Measurements from ENCODE around the gene KCNA3.
A peak's percentile ranks its signal among the peaks of the same experiment; 100 is the strongest.

Gene KCNA3

DNA sequence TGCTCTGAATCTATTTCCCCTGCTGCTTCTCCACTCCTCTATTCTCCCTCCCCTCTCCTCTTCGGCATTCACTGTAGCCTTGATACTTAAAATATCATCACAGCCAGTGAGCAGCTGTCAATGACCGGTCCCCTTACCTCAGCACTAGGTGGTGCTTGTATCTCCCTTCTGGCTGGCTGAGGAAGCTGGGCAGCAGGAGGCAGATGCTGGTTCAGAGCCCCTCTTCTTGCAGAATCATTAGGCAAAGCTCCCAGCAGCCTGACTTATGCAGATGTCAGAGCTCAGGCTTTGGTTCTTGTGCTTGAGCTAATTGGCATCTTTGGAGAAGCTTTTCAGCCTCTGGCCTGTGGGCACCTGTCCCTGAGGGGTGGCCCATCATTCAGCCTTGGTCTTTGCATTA lies 36.7 kb downstream of the KCNA3 start:
- no peak for DNase-seq (ENCODE audit: low spot score)

DNA sequence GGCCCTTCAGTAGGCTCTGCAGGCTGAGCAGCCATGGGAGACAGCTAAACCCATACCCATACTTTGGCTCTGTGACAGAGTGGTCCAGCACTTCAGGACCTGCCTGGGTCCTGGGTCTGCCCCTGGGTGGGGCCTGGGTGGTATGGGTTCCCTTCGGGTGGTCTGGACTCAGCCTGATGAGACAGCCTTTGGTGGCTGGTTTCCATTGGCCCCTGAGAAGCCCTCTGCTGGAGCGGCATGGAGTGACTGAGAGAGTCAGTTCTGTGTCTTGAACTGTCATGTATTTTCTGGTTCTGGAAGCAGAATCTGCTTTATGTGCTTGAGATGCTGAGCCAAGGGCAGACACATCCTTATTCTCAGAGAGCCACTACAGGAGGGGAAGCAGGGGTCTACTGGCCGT lies 37.3 kb downstream of the KCNA3 start:
- DNase-seq (ENCODE audit: low spot score) = no peak

DNA sequence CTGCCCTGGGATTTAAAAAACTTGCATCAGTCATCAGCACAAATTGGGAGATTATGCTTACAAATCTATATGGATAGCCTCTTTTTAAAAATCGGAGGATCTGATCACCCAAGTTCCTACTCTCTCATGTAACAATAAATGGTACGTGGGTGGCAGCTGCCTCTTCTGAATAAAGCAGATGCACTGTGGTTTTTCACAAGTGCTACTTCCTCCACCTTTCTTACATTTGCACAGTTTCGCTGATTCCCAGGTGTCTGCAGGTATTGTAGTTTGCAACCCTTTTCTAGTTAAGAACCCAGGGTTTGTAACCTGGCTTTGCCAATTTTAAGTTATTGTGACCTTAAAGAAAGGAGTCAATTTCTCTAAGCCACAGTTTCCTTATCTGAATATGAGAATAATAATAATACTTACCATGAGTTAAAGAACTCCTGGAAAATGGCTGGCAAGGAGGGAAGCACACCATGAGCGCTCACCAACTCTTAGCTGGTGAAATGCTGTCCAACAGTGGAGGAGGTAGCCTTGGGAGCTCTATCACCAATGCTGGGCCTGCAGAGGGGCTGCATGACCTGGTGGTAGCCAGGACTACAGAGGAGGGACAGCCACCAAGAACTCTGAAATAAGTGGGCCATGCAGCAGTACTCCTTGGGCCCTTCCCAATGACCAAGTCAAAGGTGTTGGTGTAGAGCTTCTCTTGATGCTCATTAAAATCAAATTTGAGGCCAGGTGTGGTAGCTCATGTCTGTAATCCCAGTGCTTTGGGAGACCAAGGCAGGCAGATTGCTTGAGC lies 38.4 kb downstream of the KCNA3 start:
- DNase-seq (ENCODE audit: low spot score) = no peak

DNA sequence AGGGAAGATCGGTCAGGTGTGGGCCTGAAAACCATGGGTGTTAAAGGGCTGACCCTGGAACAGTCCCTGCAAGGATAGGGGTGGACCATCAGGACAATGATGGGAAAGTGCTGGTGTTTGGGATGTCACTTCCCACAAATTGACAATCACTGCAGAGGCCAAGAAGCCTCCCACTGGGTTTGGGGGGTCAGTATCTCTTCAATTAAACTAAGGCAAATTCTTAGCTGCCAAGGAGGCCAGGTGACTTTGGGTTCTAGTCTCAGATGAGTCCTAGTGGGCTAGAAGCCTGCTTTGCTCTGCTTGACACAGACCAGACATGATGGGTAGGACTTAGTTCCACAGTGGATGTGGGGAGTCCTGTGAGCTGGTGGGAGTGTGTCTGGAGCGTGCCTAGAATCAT lies 39.3 kb downstream of the KCNA3 start:
- no peak for DNase-seq (ENCODE audit: low spot score)

DNA sequence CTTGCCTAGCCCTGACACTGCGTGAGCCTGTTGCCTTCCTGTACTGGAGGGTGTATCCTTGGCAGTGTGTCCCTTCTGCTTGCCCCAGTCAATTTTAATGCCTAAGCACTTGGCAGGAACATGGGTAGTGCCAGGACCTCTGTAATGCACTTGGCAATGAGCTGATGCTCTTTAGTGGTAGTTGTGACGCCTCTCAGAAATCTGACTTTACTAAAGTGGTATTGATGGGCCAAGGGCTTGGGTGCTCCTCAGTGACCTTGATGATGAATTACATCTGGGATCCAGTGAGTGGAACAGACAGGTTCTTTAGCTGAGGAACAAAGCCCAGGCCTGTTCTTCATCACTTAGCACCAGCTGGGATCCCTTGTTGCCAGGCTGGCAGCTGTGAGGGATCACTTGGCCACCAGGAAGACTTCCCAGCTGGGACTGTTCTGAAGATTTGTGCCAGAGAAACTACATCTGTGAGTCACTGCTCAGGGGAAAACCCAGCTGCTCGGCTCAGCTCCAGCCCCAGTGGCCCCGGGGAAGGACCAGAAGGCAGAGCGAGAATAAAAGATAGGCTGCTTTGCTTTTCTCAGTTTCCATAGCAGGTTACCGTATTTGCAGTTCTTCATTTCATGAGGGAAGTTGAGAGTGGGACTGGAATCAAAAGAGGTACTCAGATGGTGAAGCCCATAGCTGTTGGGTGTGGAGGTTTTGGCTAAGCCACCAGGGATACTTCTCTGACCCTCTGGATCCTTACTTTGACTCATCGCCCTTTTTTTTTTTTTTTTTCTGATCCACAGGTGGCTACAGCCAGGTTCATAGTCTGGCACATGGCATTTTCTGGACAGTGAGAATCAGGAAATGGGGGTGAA lies 40.1 kb downstream of the KCNA3 start:
- no peak for DNase-seq (ENCODE audit: low spot score)

DNA sequence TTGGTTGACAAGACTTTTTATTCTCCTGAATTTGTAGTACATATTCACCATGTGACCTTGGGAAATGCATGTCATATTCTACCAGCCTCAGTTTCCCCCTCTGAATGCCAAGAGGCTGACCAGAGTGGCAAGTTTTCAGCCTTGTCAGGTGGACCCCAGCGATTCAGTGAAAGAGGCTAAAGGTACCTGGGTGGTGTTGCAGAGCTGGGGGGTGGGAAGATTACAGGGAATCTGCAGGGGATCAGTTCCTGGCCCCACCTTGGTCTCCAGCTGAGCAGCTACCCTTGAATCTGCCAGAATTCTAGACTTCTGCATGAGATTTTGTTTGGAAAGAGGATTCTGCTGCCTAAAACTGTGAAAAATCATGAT lies 40.7 kb downstream of the KCNA3 start:
- DNase-seq (ENCODE audit: low spot score) = no peak

DNA sequence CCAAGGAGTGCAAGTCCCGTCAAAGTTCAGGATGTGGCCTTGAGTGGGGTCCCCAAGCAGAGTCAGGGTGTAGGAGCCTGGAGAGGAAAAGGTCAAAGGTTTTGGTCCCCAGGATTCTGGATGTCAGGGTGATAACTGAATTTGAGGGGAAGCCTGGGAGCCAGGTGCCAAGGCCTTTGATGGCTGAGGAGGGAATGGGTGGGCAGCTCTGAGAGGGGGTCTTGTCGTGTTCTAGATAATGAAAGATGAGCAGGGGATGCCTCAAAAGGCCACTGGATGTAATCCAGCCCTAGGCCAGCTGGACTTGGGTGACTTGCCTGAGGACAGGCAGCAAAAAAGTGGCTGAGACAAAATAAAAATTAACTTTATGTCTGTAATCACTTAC lies 41.1 kb downstream of the KCNA3 start:
- no peak for DNase-seq (ENCODE audit: low spot score)

DNA sequence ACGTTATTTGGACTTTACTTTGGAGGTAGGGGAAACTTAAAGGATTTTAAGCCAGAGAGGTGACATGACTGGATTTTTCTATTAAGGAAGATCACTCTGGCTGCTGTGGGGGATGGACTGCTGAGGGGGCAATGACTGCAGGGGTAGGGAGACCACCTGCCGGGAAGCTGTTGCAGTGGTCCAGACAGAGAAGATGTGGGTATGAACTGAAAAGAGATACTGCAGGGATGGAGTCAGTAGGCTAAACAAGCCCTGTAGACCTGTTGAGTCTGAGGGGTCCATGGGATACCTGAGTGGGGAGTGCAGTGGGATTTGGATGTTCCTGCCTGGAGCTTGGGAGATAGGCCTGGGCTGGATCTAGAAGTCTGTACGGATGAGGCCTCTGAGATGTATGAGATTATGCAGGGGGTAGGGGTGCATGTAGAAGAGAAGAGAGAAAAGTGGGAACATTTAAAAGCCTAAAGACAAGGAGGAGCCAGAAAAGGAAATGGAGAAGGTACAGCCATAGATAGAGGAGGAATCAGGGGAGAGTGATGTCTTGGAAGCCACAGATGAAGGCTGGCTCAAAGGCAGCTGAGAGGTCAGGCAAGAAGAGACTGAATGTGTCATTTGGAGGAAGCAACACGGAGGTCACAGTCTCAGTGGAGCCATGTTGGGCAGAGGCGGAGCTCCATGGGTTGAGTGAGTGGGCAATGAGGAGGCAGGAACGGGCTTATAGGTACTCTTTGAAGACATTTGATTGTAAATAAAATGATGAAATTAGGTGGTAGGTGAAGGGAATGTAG lies 42.7 kb downstream of the KCNA3 start:
- DNase-seq (ENCODE audit: low spot score) = no peak

DNA sequence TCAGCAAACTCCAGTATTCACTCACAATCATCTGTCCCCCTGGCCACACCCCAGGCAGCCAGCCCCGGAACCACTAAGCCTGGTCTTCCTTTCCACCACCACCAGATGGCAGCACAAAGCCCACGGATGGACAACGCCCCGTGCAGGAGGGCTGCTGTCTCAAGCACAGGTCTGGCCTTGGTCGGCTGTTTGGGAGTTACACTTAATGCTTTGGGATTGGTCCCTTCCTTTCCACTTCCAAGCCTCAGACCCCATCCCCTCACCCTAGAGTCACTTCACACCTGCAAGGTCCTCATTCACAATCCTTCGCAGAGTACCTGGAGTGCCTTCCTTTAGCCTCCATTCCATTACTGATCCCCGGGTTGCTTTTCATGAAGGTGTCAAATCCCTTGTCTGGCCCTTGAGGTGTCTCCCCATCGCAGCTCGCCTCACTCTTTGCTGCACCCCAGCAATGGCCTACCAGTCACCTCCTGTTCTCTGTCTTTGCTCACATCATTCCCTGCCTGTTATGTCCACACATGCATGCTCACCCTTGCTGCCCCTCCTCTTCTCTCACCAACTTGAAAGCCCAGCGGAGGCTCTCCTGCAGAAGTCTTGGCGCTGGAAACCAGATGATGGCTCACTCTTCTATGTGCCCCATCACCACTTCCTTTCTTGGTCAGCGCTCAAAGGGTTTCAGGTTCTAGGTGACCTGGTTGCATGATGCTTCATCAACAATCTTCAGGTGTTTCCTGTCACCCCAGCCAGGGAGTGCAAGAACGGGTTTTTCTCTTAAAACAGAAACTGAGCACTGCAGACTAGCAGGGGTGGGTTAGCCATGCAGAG lies 43.7 kb downstream of the KCNA3 start:
- peak; percentile 64 for DNase-seq (ENCODE audit: low spot score)

DNA sequence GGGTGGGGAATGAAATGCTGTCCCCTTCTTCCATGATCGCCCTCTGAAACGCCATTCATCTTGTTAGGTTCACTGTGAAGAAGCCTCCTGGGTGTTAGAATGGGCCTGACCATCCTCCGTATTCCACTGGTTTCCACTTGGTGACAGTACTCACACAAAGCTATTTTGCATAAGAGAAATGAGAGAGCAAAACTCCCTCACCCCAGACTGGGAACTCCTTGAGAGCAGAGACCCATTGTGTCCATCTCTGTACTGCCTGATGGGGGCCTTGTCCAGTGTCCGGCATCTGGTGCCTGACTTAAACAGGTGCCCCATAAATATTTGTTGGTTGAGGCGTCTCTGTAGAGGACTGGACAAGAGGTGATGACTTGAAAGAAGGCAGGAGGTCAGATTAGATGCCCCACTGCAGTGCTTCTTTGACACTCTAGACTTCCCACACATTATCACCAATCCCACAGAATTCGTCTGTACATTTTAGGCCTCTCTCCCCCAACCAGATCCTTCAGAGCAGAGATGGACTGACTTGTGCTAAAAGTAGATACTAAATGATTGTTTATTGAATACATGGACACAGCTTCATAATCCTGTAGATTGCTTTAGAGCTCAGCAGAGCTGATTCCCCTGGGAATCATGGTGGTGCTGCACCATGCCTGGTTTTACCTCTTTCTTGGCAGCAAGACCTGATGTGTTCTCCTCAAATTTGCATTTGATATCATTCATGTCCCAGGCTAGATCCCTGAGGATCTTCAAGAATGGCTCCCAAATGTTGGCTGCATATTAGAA lies 46.2 kb downstream of the KCNA3 start:
- DNase-seq (ENCODE audit: low spot score) = no peak

DNA sequence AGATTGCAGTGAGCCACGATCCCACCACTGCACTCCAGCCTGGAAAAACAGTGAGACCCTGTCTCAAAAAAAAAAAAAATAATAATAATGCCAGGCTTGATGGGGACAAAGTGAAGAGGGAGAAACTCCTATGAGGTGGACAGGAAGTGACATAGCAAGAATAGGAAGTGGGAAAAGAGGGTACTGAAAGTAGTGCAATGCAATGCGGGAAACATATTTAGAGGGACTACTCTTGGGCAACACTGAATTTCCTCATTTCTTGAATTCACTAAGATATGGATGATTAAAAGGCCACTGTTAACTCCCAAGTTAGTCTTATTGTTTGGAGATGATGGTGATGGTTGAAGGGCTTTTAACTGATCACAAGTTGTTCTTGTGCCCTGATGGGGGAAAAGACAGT lies 47.0 kb downstream of the KCNA3 start:
- DNase-seq (ENCODE audit: low spot score) = no peak

DNA sequence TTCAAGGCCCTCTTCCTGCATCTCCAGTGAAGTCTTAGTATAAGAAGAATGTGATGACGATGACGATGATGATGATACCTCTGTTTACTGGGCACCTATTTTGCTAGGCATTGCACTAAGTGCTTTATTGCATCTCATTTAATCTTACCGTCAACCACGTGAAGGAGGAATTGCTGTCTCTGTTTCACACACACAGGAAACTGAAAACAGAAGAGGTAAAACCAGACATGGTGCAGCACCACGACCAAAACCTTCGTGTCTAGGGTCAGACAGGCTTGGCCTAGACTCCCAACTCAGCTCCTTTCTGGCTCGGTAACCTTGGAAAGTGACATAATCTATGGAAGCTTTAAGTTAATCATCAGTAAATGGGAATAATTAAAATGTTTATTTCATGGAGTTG lies 47.9 kb downstream of the KCNA3 start:
- no peak for DNase-seq (ENCODE audit: low spot score)
